BJ (cell line): ENCODE data around the gene PLEKHM2. TPM values are rescaled to one million over a fixed set of nuclear protein-coding genes. Genes with fewer than 3 reads are reported as not detected.
A peak's percentile ranks its signal among the peaks of the same experiment; 100 is the strongest.

Experiments used
- CTCF ChIA-PET: fragments of 350-600 bp; formaldehyde crosslinking; extraction: SDS; loops from one replicate; lab custom pipeline; 2021; ENCODE audit warnings: antibody characterized with exemption, inconsistent platforms; lab: Yijun Ruan, JAX
- POLR2A ChIA-PET: fragments of 300-600 bp; sonication (Branson Sonifier 250); formaldehyde crosslinking; extraction: SDS; loops from one replicate; lab custom pipeline; 2021; ENCODE audit warnings: antibody characterized with exemption; lab: Charles Lee
- DNase-seq: peaks from one replicate; pipeline ENCODE4 v3.0.0-alpha.2; 2011; ENCODE audit warnings: low read depth
- H3K27me3 ChIP-seq: 2 replicates; pipeline ENCODE4 v1.6.0; 2011; ENCODE audit warnings: low read length; ENCODE audit not compliant: control insufficient read depth, insufficient read depth
- H3K36me3 ChIP-seq: 2 replicates; pipeline ENCODE4 v1.5.1; 2011; ENCODE audit warnings: low read length; ENCODE audit not compliant: control insufficient read depth, insufficient read depth
- H3K4me3 ChIP-seq: 2 replicates; pipeline ENCODE4 v1.5.1; 2011; ENCODE audit warnings: low read depth, mild to moderate bottlenecking, control low read depth, low read length
- polyA plus RNA-seq: library from polyadenylated mRNA; depleted of rRNA; stranded (reverse); fragments of >200 nt; gene quantifications from 2 replicates; pipeline ENCODE4 v1.2.3, GENCODE V29; 2011
- TF ChIP-seq, protein P1 (sequence below): IDR thresholded peaks from 2 replicates; pipeline ENCODE4 v1.5.1; 2011; ENCODE audit warnings: low read depth, mild to moderate bottlenecking, control low read depth, inconsistent platforms, low read length, moderate library complexity; ENCODE audit not compliant: insufficient read depth

Gene PLEKHM2
- polyA plus RNA-seq, 1 experiment, result 58.3 TPM

DNA sequence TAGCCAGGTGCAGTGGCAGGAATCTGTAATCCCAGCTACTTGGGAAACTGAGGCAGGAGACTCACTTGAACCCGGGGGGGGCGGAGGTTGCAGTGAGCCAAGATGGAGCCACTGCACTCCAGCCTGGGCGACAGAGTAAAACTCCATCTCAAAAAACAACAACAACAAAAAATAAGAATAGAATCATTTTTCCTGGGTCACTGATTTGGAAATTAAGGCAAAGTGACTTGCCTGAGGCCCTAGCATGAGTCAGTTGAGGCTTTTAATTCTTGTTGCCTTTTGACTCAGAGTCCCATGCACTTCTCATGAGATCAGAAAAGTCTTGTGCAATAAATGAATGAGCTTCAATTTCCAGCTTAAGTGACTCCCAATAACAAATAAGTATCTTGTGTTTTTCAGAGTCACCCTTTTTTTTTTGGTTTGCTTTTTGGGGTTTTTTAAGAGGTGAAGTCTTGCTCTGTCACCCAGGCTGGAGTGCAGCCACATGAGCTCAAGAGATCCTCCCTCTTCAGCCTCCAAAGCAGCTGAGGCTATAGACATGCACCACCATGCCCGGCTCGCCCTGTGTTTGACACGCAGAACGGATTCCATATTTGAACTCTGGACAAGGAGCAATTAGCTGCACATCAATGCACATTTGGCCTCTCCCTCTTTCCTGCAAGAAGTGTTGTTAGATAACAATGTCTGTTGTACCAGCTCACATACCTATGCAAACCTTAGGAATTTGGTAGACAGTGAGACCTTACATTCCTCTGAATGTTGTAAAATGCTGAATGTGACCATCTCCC is 3.4 kb upstream of the PLEKHM2 start:
- POLR2A ChIA-PET, result interaction anchor here (0.6 kb wide), 3 partner anchors 16 to 100 kb away, joined by 5 to 8 read pairs (median 7); no protein-coding TSS in a partner anchor

DNA sequence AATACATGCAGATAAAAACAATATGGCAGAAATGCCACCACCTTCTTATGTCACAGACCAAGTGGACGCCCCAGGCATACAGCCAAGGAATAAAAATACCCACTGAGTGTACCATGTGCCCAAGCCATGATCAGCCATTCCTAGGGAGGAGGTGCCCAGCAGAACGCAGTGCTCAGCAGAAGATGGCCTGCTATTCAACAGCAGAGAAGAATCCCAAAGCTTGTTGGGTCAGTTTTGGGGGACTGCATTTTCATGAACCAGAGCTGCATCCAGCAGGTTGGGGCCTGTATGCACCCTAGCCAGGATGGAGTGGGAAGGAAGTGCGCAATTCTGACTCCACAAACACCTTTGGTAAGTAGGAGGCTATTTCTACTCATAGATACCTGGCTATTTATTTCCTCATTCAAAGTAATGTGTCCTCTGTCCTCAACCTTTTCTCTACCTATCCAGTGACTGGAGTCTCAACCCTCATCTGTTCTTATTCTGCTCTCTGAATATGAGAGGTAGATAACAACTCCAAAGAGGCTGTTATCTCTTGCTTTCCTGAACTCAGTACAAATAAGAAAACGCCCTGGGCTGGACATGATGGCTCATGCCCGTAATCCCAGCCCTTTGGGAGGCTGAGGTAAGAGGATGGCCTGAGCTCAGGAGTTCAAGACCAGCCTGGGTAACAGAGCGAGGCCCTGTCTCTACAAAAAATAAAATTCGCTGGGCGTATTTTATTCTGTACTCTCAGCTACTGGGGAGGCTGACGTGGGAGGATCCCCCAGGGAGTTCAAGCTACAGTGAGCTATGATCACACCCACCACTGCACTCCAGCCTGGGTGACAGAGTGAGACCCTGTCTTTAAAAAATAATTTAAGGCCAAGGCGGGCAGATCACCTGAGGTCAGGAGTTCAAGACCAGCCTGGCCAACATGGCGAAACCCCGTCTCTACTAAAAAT is 2.5 kb upstream of the PLEKHM2 start:
- TF ChIP-seq, protein P1, sequence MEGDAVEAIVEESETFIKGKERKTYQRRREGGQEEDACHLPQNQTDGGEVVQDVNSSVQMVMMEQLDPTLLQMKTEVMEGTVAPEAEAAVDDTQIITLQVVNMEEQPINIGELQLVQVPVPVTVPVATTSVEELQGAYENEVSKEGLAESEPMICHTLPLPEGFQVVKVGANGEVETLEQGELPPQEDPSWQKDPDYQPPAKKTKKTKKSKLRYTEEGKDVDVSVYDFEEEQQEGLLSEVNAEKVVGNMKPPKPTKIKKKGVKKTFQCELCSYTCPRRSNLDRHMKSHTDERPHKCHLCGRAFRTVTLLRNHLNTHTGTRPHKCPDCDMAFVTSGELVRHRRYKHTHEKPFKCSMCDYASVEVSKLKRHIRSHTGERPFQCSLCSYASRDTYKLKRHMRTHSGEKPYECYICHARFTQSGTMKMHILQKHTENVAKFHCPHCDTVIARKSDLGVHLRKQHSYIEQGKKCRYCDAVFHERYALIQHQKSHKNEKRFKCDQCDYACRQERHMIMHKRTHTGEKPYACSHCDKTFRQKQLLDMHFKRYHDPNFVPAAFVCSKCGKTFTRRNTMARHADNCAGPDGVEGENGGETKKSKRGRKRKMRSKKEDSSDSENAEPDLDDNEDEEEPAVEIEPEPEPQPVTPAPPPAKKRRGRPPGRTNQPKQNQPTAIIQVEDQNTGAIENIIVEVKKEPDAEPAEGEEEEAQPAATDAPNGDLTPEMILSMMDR, result no peak
- no peaks in the 10 kb centered on the region for H3K36me3 ChIP-seq
- POLR2A ChIA-PET, result interaction anchor here (0.6 kb wide), 2 partner anchors 17 to 78 kb away, joined by 7 to 8 read pairs; no protein-coding TSS in a partner anchor
- CTCF ChIA-PET, result interaction anchor here (0.6 to 1.0 kb wide), 2 partner anchors 10 to 26 kb away, joined by 3 read pairs; no protein-coding TSS in a partner anchor
- no peak overlapping the region for H3K4me3 ChIP-seq
- no peaks in the 10 kb centered on the region for H3K27me3 ChIP-seq
- DNase-seq, result no peak

More for the DNA sequence above, 3.4 kb upstream of the PLEKHM2 start:
- Histone ChIP-seq H3K27me3 (no peaks in the 10 kb centered on the region), H3K4me3 (no peak overlapping the region), H3K36me3 (no peaks in the 10 kb centered on the region)
- TF ChIP-seq, protein P1, result no peak
- CTCF ChIA-PET, result interaction anchor here (1.0 to 2.5 kb wide), 3 partner anchors 11 to 61 kb away, joined by 3 to 6 read pairs (median 3); no protein-coding TSS in a partner anchor
- DNase-seq, result peak; percentile 96

DNA sequence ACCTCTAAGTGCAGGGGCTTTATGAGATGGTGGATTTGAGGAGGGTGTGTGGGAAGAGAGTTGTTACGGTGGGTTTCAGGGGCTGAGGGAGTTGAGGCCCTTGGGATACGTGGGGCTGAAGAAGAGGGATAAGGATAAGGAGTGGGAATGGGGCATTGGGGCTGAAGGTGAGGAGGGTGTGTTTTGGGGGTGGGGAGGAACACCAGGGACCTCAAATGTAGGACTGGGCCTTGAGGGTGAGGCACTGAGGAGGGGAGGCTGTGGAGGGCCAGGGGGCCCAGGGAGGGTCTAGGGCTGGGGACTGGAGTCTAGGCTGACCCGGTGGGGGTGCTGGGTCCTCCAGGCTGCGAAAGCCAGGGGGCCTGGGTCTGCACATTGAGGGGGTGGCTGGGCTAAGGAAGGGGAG is 1.2 kb upstream of the PLEKHM2 start:
- H3K27me3 ChIP-seq, result no peaks in the 10 kb centered on the region
- CTCF ChIA-PET, result no interaction called here
- H3K36me3 ChIP-seq, result no peaks in the 10 kb centered on the region
- no peak for DNase-seq
- TF ChIP-seq, protein P1, result no peak
- POLR2A ChIA-PET, result no interaction called here
- no peak overlapping the region for H3K4me3 ChIP-seq

DNA sequence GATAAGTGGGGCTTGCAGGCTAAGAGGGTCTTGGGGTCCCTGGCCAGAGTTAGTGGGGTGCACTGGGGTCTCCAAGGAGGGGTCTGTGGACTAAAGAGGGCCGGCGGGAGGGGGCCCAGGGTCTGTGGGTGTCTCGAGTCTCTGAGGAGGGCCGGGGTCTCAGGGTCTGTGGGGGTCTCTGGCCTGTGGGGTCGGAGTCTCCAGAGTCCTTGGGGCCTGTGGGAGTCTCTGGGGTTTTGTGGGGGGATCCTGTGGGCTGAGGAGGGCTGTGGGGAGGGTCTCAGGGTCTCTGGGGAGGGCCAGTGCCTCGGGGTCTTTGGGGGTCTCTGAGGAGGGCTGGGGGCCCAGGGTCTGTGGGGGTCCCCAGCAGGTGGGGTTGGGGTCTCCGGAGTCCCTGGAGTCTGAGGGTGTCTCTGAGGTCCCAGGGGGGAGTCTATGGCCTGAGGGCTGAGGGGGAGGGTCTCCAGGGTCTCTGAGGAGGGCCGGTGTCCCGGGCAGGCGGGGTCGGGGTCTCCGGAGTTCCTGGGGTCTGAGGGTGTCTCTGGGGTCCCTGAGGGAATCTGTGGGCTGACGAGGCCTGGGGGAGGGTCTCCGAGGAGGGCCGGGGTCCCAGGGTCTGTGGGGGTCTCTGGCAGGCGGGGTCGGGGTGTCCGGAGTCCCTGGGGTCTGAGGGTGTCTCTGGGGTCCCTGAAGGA is 628 bp upstream of the PLEKHM2 start:
- ChIA-PET POLR2A (no interaction called here), CTCF (no interaction called here)
- TF ChIP-seq, protein P1, result no peak
- Histone ChIP-seq H3K27me3 (no peaks in the 10 kb centered on the region), H3K4me3 (peak overlapping the region; percentile 81), H3K36me3 (no peaks in the 10 kb centered on the region)
- DNase-seq, result no peak
